NT2/D1 (cell line): ENCODE data around the gene KATNAL1.

Experiments used
- DNase-seq: peaks from one replicate; pipeline ENCODE4 v3.0.0-alpha.2; 2011; ENCODE audit warnings: low read depth, low spot score
- H3K27me3 ChIP-seq: 2 replicates; pipeline ENCODE4 v1.6.0; 2011; ENCODE audit warnings: mild to moderate bottlenecking; ENCODE audit not compliant: insufficient read length, insufficient read depth
- H3K36me3 ChIP-seq: 2 replicates; pipeline ENCODE4 v1.6.1; 2011; ENCODE audit warnings: mild to moderate bottlenecking, low read length, mixed read lengths; ENCODE audit not compliant: insufficient read depth, insufficient read length
- H3K4me1 ChIP-seq: 2 replicates; pipeline ENCODE4 v1.5.1; 2011; ENCODE audit not compliant: insufficient read depth, insufficient read length
- H3K4me3 ChIP-seq: 2 replicates; pipeline ENCODE4 v1.5.1; 2011; ENCODE audit warnings: low read depth; ENCODE audit not compliant: insufficient read length
- H3K9ac ChIP-seq: 2 replicates; pipeline ENCODE4 v1.6.0; 2011; ENCODE audit warnings: low read depth; ENCODE audit not compliant: insufficient read length
- H3K9me3 ChIP-seq: 2 replicates; pipeline ENCODE4 v1.5.1; 2011; ENCODE audit warnings: mild to moderate bottlenecking, low read length; ENCODE audit not compliant: insufficient read depth
- SUZ12 ChIP-seq: IDR thresholded peaks from 2 replicates; pipeline ENCODE4 v1.6.1; 2011; ENCODE audit not compliant: insufficient read length, insufficient read depth; ENCODE audit errors: extremely low read depth
- YY1 ChIP-seq: IDR thresholded peaks from 2 replicates; pipeline ENCODE4 v1.6.1; 2011; ENCODE audit not compliant: insufficient read length, insufficient read depth
- ZNF274 ChIP-seq: IDR thresholded peaks from 2 replicates; pipeline ENCODE4 v1.6.1; 2011; ENCODE audit warnings: mild to moderate bottlenecking, low read depth, low read length

Gene KATNAL1

DNA sequence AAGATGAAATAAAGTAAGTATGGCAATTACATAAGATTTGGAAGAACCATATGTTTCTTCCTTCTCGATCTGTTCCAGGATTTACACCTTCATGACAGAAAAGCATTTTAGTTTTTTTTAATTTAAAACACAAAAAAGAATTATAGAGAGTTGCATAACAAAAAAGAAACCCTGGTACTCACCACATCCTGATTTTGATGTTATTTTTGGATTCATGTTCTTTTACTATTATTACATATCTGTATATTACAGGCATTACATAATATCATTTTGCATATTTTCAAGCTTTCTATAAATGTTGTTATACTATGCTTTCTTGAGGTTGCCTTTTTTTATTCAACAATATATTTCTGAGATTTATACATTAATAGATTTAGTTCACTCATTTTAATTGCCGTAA is 6.7 kb upstream of the KATNAL1 start:
- H3K9ac ChIP-seq = no peak overlapping the region
- no peak for DNase-seq
- no peak overlapping the region for H3K4me3 ChIP-seq
- H3K36me3 ChIP-seq = peaks cover 3% of the 10 kb centered on the region
- H3K27me3 ChIP-seq = no peaks in the 10 kb centered on the region
- H3K9me3 ChIP-seq = no peaks in the 10 kb centered on the region
- no peak for TF ChIP-seq SUZ12
- no peak for TF ChIP-seq YY1
- no peak for TF ChIP-seq ZNF274
- H3K4me1 ChIP-seq = no peaks in the 10 kb centered on the region

DNA sequence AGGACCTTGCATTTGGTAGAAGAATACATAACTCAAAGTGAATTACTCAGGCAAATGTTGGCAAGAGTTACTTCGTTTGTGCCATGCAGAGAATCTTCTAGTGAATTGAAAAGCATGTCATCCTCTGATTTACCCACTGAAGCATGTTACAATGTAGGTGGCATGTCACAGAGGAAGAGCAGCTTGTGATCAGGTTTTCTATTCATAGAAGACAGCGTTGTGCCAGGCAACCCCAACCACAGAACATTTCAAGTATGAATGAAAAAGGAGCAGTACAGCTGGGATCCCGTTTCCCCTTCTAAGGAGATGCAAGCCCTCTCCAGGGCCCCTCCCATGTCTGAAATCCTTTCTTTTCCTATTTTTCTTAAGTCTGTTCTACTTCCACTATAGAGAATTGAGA is 6.0 kb upstream of the KATNAL1 start:
- no peak for DNase-seq
- TF ChIP-seq ZNF274 = no peak
- TF ChIP-seq SUZ12 = no peak
- TF ChIP-seq YY1 = no peak
- Histone ChIP-seq H3K9ac (no peak overlapping the region), H3K4me3 (no peak overlapping the region), H3K4me1 (no peaks in the 10 kb centered on the region), H3K9me3 (no peaks in the 10 kb centered on the region), H3K36me3 (peaks cover 3% of the 10 kb centered on the region), H3K27me3 (no peaks in the 10 kb centered on the region)

DNA sequence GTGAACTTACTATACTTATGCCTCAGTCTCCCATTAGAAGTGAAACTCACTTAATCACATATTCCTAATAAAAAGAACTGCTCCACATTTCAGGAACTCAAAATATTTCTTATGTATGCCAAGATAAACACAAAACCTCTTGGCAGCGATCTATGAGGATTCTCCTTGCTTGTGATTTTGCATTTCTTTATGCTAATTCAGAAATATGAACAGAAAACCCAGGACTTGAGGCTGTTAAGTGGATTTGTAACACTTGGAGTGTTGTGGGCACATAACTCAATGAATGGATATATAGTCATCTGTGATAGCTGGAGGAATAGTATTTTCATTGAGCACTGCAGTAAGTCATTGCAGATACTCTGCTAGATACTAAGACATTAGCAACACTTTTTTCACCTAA is 5.6 kb upstream of the KATNAL1 start:
- Histone ChIP-seq H3K36me3 (peaks cover 3% of the 10 kb centered on the region), H3K27me3 (no peaks in the 10 kb centered on the region), H3K9me3 (no peaks in the 10 kb centered on the region), H3K4me1 (no peaks in the 10 kb centered on the region), H3K4me3 (no peak overlapping the region), H3K9ac (no peak overlapping the region)
- TF ChIP-seq SUZ12 (no peak), ZNF274 (no peak), YY1 (no peak)
- DNase-seq = no peak

DNA sequence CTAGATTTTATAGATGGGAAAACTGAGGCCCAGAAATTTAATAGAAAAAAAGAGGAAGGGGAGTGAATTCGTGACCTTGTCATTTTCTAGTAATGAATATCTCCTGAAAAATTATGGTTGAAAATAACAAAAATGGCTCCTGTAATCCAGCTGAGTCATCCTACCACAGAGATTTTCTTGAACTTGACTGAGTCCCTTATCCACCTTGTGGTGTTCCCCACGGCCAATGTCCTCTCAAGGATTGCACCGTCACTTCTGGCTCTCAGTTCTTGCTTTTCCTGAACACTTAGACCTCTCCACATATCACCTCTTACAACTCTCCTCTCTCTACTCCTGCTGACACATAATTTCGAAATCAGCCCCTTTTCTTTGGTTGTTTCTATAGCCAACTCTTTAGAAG is 1.2 kb upstream of the KATNAL1 start:
- Histone ChIP-seq H3K9me3 (no peaks in the 10 kb centered on the region), H3K9ac (no peak overlapping the region), H3K36me3 (peaks cover 3% of the 10 kb centered on the region), H3K4me3 (no peak overlapping the region), H3K27me3 (no peaks in the 10 kb centered on the region), H3K4me1 (no peaks in the 10 kb centered on the region)
- no peak for TF ChIP-seq YY1
- TF ChIP-seq SUZ12 = no peak
- TF ChIP-seq ZNF274 = no peak
- no peak for DNase-seq

DNA sequence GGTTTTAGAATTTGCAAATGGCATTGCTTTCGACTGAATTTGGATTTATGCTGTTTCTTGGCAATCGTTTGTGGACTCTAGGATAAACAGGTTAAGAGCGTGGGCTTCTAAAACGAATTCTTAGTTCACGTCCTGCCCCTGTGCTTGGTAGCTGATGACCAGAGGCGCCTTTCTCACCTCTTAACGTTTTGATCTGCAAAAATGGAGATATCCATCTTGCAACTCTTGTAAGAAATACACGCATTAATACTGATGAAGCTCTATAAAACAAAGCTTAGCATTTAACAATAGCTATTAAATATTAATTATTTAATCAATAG is 580 bp upstream of the KATNAL1 start:
- H3K4me1 ChIP-seq = no peaks in the 10 kb centered on the region
- peaks cover 3% of the 10 kb centered on the region for H3K36me3 ChIP-seq
- DNase-seq = no peak
- TF ChIP-seq YY1 = no peak
- TF ChIP-seq SUZ12 = no peak
- no peak for TF ChIP-seq ZNF274
- H3K4me3 ChIP-seq = peak overlapping the region; percentile 75
- H3K9ac ChIP-seq = peak overlapping the region; percentile 87
- H3K9me3 ChIP-seq = no peaks in the 10 kb centered on the region
- H3K27me3 ChIP-seq = no peaks in the 10 kb centered on the region

DNA sequence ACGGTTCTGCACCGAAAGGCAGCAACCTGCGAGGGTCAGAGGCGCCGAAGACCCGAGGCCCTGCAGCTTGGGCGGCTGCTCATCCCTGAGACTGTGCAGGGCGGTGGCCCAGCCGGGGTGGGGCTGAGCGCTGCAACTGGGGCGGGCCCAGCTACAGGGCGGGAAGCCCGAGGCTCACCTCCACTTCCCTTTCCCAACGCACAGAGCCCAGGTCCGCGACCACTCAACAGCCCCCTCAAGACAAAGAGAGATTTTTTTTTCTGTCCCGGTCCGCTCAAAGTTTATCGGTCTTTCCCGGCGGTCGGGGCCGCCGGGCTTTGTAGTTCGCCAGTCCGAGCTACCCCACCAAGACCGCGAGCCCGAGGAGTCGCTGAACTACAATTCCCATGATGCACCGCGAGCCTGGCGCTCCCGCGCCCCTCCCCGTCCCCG is 573 bp downstream of the KATNAL1 start:
- Histone ChIP-seq H3K4me3 (peak overlapping the region; percentile 75), H3K9ac (peak overlapping the region; percentile 87), H3K4me1 (no peaks in the 10 kb centered on the region), H3K36me3 (peaks cover 3% of the 10 kb centered on the region), H3K9me3 (no peaks in the 10 kb centered on the region), H3K27me3 (no peaks in the 10 kb centered on the region)
- peak; percentile 82 for DNase-seq
- no peak for TF ChIP-seq ZNF274
- TF ChIP-seq SUZ12 = no peak
- no peak for TF ChIP-seq YY1

DNA sequence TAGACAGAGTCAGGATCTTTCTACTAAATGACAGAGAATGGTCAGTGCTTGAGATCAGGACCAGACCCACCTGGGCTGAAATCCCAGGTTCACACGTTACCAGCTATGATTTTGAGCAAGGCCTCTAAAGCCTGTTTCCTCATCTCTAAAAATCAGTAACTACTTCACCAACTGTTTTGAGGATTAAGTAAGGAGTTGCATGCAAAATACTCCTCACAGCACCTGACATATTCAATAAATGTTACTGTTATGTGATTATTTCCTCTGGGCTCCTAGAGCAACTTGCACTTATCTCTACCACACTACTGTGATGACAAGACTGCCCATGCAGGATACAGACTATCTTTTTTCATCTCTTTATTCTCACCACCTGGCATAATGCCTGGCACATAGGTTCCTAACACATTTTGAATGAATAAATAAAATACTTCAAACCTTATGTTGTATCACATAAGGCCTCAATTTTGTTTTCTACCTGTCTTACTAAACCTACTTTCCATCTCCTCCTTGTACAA is 1.8 kb downstream of the KATNAL1 start:
- no peaks in the 10 kb centered on the region for H3K27me3 ChIP-seq
- H3K9ac ChIP-seq = no peak overlapping the region
- no peak overlapping the region for H3K4me3 ChIP-seq
- DNase-seq = no peak
- peaks cover 3% of the 10 kb centered on the region for H3K36me3 ChIP-seq
- no peaks in the 10 kb centered on the region for H3K4me1 ChIP-seq
- H3K9me3 ChIP-seq = no peaks in the 10 kb centered on the region
- TF ChIP-seq YY1 (no peak), ZNF274 (no peak), SUZ12 (no peak)

DNA sequence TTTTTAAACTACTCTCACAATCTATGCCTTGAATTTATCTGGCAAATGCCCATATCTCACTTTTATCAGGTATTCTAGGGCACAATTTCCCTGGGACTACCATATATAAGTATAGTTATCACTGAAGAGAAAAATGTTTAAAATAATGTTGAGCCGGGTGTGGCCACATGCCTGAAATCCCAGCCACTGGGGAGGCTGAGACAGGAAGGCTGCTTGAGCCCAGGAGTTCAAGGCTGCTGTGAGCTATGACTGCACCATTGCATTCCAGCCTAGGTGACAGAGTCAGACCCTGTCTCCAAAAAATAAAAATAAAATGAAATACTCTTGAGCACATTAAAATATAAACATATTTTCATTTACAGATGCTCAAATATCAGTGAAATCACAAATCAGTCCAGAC is 4.1 kb downstream of the KATNAL1 start:
- Histone ChIP-seq H3K36me3 (no peaks in the 10 kb centered on the region), H3K4me1 (no peaks in the 10 kb centered on the region), H3K4me3 (no peak overlapping the region), H3K27me3 (no peaks in the 10 kb centered on the region), H3K9me3 (no peaks in the 10 kb centered on the region), H3K9ac (no peak overlapping the region)
- DNase-seq = no peak
- TF ChIP-seq YY1 (no peak), SUZ12 (no peak), ZNF274 (no peak)
